ENCODE data around the gene NYAP2.

GRCh38 chr2:225636558-225636957, 237.0 kb downstream of the NYAP2 start:
- TF ChIP-seq RAD21 (IDR thresholded peaks at IDR 0.05; ENCODE audit: low read depth) (no peak), TAF1 (IDR thresholded peaks at IDR 0.05; ENCODE audit: low read depth) (no peak), EP300 (IDR thresholded peaks at IDR 0.05; ENCODE audit: borderline replicate concordance) (no peak), REST (IDR thresholded peaks at IDR 0.05; ENCODE audit: low read depth) (no peak), EGR1 (IDR thresholded peaks at IDR 0.05) (no peak), NFIC (IDR thresholded peaks at IDR 0.05) (no peak), FOXM1 (IDR thresholded peaks at IDR 0.05; ENCODE audit: borderline replicate concordance, low read depth) (no peak), ZBTB7A (IDR thresholded peaks at IDR 0.05; ENCODE audit: low read depth) (no peak)

All from Ishikawa (cell line).